Urinary bladder (tissue), 4 donors: ENCODE measurements around the gene NDUFA7. TPM values are rescaled to one million over a fixed set of nuclear protein-coding genes. Genes with fewer than 3 reads are reported as not detected.
"Not testable (repeated sequence)": the region's sequence is repeated elsewhere in the genome, so short reads cannot be mapped to it uniquely, and the experiment has no call there.

ENCODE experiments used
- DNase-seq: peaks from one replicate; pipeline ENCODE4 v3.0.0-alpha.2; 2015; ENCODE audit errors: extremely low spot score
- H3K27ac ChIP-seq: one replicate; pipeline ENCODE4 v1.5.1; 2013; ENCODE audit warnings: low read depth, mild to moderate bottlenecking, moderate library complexity
- H3K36me3 ChIP-seq: one replicate; pipeline ENCODE4 v1.6.1; 2013; ENCODE audit warnings: mild to moderate bottlenecking, moderate library complexity; ENCODE audit not compliant: insufficient read depth
- H3K4me1 ChIP-seq: one replicate; pipeline ENCODE4 v1.6.1; 2013; ENCODE audit warnings: mild to moderate bottlenecking, moderate library complexity; ENCODE audit not compliant: insufficient read depth
- H3K4me3 ChIP-seq: one replicate; pipeline ENCODE4 v1.5.1; 2013; ENCODE audit warnings: low read depth, low read length
- WGBS: extraction: QIAGEN DNeasy Blood & Tissue Kit; methylation state at CpG from one replicate; pipeline ENCODE4 v1.1.7; 2013; 5-methylcytosine and 5-hydroxymethylcytosine counted together
- polyA plus RNA-seq: library from polyadenylated mRNA; stranded (reverse); fragments of 200-250 nt; gene quantifications from one replicate; pipeline ENCODE4 v1.2.3, GENCODE V29; 2013
- total RNA-seq: library from RNA; depleted of rRNA; stranded (reverse); fragments of >200 nt; gene quantifications from one replicate; pipeline ENCODE4 v1.2.3, GENCODE V29; 2014
- donor health status: healthy with polysubstance abuse.
- donor health status: healthy.

The NDUFA7 gene
- total and polyA plus RNA-seq, 2 donors, result 11.6 to 93.1 TPM

DNA sequence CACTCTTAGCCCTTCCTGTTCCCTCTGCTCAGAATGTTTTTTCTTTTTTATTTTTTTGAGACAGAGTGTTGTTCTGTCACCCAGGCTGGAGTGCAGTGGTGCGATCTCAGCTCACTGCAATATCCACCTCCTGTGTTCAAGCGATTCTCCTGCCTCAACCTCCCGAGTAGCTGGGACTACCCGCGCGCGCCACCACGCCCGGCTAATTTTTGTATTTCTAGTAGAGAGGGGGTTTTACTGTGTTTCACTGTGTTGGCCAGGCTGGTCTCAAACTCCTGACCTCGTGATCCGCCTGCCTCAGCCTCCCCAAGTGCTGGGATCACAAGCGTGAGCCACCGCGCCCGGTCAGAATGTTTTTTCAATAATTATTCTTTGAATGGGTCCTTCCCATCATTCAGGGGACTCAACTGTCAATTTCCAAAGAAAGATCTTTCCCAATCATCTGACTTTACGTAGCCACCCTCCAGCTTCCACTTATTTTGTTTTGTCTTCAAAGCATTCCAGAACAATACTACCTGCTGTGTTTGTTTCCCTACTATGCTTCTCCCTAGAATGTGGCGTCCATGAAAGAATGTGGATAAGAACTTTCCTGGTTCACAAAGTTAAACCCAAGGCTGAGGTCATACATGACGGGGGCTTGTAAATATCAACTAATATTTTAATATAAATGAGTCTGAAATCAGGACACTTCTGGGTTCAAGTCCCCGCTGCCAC lies 1.2 kb downstream of the NDUFA7 start:
- no peaks in the 10 kb centered on the region for H3K36me3 ChIP-seq
- H3K4me1 ChIP-seq, result no peaks in the 10 kb centered on the region
- H3K4me3 ChIP-seq, result no peak overlapping the region
- 86% methylated on average over 19 of the region's 19 CpGs for WGBS
- H3K27ac ChIP-seq, result no peak overlapping the region
- no peak for DNase-seq

GRCh38 chr19:8318835-8319234 lies 2.3 kb downstream of the NDUFA7 start:
- H3K36me3 ChIP-seq, H3K27ac ChIP-seq, H3K4me1 ChIP-seq, H3K4me3 ChIP-seq, DNase-seq: not testable (repeated sequence)
- 75% methylated on average over 9 of the region's 9 CpGs for WGBS

DNA sequence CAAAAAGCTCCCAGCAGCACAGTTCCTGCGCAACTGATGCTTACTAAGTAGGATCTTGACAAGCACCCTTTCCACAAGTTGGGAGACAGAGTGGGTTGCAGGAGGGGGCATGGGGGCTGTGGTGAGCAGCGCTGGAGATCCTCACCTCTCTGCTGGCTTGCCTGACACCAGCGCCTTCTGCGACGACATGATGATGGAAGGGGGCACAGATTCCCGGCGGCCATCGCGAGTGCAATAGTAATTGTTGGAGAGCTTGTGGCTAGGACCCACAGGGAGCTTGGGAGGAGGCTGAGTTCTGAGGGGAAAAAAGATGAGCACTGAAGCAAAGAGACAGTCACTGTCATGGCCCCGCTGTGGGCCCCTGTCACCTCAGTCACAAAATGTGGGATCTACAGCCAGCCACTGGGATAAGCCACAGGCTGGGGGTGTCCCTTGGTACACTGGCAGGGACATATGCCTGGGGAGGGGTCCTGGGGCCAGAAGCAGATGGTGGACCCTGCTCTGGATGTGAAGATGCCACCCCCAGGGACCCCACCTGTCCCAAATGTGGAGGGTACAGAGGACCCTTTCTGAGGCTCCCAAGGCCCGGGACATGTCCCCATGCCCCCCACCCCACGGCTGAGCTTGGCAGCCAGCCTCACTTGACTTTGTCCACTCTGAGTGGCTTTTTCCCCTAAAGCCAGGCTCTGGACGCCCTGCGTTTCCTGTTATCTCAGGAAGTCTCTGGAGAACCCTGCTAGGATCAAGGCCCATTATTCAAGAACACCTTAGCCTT lies 4.6 kb downstream of the NDUFA7 start:
- Histone ChIP-seq H3K27ac (no peak overlapping the region), H3K4me3 (no peak overlapping the region), H3K4me1 (no peaks in the 10 kb centered on the region), H3K36me3 (no peaks in the 10 kb centered on the region)
- DNase-seq, result no peak
- 85% methylated on average over 14 of the region's 14 CpGs for WGBS

GRCh38 chr19:8314981-8315640 lies 6.1 kb downstream of the NDUFA7 start:
- WGBS, result 86% methylated on average over 11 of the region's 11 CpGs
- DNase-seq, H3K36me3 ChIP-seq, H3K27ac ChIP-seq, H3K4me1 ChIP-seq, H3K4me3 ChIP-seq: not testable (repeated sequence)

DNA sequence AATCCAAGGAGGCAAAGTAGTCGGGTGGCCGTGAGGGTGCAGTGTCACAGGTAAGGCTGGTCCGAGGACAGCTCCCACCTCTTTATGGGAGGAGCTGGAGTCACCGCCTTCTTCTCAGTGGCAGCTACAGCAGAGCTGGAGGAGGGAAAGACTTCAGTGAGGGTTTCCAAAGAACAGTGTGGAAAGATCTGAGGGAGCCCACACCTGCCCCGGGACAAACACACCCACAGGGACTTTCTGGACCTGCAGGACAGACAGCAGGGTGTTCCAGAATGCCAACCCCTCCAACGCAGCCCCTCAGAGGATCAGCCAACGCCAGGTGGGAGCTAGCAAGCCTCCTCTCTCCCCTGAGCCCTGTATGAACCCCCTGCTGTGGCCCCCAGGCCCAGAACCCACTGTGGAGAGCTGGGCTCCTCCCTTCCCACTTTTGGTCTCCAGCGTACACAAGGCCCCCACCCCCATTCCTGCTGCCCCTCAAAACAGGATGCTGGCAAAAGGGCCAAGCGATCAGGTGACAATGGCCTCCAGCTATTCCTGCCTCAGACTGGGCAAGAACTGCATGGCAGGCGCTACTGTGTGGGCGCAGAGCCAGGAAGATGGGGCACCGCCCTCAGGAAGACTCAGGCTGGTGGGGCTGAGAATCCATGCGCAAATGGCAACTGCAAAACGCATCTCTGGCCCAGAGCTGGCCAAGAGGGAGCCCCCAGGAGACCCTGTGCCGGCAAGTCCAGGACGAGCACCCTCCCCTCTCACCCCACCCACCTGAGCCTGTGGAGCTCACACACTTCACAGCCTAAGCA lies 9.5 kb downstream of the NDUFA7 start:
- Histone ChIP-seq H3K36me3 (no peaks in the 10 kb centered on the region), H3K27ac (no peak overlapping the region), H3K4me1 (no peaks in the 10 kb centered on the region), H3K4me3 (no peak overlapping the region)
- DNase-seq, result no peak
- 81% methylated on average over 16 of the region's 16 CpGs for WGBS

DNA sequence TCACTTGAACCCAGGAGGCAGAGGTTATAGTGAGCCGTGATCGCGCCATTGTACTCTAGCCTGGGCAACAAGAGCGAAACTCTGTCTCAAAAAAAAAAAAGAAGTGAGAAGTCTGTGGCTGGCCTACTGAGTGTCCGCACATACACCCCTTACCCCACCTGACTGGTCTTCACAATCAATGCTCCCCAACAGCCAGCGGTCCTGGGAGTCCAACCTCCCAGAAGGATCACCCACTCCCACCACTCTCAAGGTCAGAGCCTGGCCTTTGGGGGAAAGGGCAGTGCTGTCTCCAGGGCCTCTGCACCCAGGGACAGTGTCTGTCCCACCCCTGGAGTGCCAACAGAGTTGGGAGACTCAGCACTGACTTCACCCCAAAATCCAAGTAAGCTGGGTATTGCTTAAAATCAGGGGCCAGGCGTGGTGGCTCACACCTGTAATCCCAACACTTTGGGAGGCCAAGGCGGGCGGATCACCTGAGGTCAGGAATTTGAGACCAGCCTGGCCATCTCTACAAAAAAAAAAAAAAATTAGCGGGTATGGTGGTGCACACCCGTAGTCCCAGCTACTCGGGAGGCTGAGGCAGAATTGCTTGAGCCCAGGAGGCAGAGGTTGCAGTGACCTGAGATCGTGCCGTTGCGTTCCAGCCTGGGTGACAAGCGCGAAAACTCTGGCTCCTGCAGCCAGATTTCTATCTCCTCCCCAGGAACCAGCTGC lies 10.7 kb downstream of the NDUFA7 start:
- Histone ChIP-seq H3K4me3 (no peak overlapping the region), H3K27ac (no peak overlapping the region), H3K4me1 (no peaks in the 10 kb centered on the region), H3K36me3 (no peaks in the 10 kb centered on the region)
- WGBS, result 95% methylated on average over 17 of the region's 17 CpGs
- no peak for DNase-seq

- DNase-seq, result no peak
- no peaks in the 10 kb centered on the region for H3K4me1 ChIP-seq
- no peaks in the 10 kb centered on the region for H3K36me3 ChIP-seq
- H3K4me3 ChIP-seq, result peak overlapping the region; percentile 54
- 71% methylated on average over 17 of the region's 17 CpGs for WGBS
- no peak overlapping the region for H3K27ac ChIP-seq
Observed at GRCh38 chr19:8308891-8309291, 12.3 kb downstream of the NDUFA7 start.

DNA sequence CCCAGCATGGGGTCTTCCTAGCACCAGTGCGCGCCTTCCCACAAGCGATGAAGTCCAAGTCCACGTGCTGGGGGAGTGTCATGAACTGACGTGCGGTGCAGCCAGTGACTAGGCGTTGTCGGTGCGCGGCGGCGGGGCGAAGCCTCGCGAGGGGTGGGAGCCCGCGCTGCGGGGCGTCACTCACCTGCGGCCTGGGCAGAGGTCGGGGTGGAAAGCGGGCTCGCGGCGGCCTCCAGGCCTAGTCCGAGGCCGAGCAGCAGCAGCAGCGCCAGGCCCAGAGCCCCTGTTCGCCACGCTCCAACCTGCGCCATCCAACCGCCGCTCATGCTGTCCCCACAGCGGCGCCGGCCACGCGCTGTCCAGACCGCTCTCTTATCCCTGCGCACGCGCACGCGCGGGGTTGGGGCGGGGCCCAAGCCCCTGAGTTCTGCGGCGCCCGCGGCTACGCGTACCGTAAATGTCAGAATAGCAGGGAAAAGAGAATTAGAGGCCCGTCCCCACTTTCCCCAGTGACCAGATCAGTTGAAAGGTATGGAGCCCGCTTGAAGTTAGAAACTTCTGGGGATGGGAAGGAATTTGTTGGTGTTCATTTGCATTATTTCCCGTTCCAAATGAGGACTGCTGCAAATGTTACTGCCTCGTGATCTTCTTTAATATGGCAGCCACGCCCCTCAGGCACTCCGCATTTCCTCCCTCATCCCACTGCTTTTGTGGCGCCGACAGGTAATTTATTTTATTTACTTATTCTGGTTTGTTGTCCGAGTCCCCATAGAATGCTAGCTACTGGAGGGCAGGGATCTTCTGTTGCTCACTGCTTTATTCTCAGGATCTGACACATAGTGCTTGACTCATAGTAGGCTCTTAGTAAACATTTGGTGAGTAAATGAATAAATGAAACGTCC lies 13.0 kb downstream of the NDUFA7 start, which contains the start of gene CD320:
CD320 (minus strand) TSS at position 394 of the 902 bp plus-strand sequence; CDS start at position 326, 68 bp downstream.
- no peaks in the 10 kb centered on the region for H3K4me1 ChIP-seq
- no peaks in the 10 kb centered on the region for H3K36me3 ChIP-seq
- peak; percentile 77 for DNase-seq
- peak within 1 kb of the TSS; percentile 54 for H3K4me3 ChIP-seq
- H3K27ac ChIP-seq, result no peak within 1 kb of the TSS
- WGBS, result under 1% methylated on average over 63 of the region's 63 CpGs

DNA sequence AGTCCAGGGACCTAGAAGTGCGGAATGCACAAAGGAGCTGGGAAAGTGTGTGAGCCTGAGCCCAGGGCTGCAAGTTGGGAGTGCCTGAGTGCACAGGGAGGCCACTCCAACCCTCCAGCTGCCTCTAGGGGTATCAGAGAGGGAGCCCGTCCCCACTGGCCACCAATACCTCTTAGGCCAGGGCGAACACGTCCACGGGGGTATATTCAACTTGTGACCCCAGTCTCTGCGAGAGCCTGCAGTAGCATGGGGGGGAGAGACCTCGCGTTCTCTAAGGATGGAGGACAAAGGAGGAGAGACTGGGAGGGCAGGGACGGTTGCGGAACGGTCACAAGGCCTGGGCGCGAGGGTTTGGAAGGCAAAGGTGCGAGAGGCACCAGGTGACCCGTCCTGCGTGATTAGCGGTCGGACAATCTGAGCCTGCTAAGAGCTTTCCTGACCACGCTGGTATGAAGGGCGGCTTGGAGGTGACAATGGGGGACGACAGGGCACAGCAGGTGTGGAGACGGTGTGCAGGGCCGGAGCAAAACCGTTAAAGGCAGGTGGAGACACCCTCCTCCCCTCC lies 13.7 kb downstream of the NDUFA7 start:
- H3K4me3 ChIP-seq, result peak overlapping the region; percentile 54
- no peaks in the 10 kb centered on the region for H3K4me1 ChIP-seq
- no peak overlapping the region for H3K27ac ChIP-seq
- H3K36me3 ChIP-seq, result no peaks in the 10 kb centered on the region
- DNase-seq, result no peak
- WGBS, result 16% methylated on average over 24 of the region's 24 CpGs

- Histone ChIP-seq H3K4me3 (no peak overlapping the region), H3K27ac (no peak overlapping the region), H3K4me1 (no peaks in the 10 kb centered on the region), H3K36me3 (no peaks in the 10 kb centered on the region)
- no peak for DNase-seq
- WGBS, result 80% methylated on average over 17 of the region's 17 CpGs
Observed at GRCh38 chr19:8306235-8307054, 14.7 kb downstream of the NDUFA7 start.

GRCh38 chr19:8305798-8306197 lies 15.4 kb downstream of the NDUFA7 start:
- no peaks in the 10 kb centered on the region for H3K4me1 ChIP-seq
- H3K27ac ChIP-seq, result no peak overlapping the region
- no peak for DNase-seq
- no peak overlapping the region for H3K4me3 ChIP-seq
- no peaks in the 10 kb centered on the region for H3K36me3 ChIP-seq
- WGBS, result 87% methylated on average over 4 of the region's 4 CpGs
